Activated CD4-positive, alpha-beta T cell treated with anti-CD3 and anti-CD28 coated beads, Interleukin-2, amount 10 ng/mL, durations not matched to agents 7 days and 5 days (primary cell): ENCODE results near the gene CTSO. TPM values are rescaled to one million over a fixed set of nuclear protein-coding genes. Genes with fewer than 3 reads are reported as not detected.

ENCODE experiments used
- CTCF ChIA-PET: fragments of 350-600 bp; sonication (Branson Sonifier 250); formaldehyde crosslinking; loops from one replicate; lab custom pipeline; 2021; ENCODE audit warnings: antibody characterized with exemption; lab: Charles Lee
- POLR2A ChIA-PET: fragments of 350-600 bp; sonication (Branson Sonifier 250); formaldehyde crosslinking; loops from one replicate; lab custom pipeline; 2021; ENCODE audit warnings: antibody characterized with exemption; lab: Charles Lee
- DNase-seq: peaks from one replicate; pipeline ENCODE4 v3.0.0-alpha.2; 2020
- H3K27ac Mint-ChIP-seq: one replicate; pipeline ENCODE4 v1.8.0; 2021; ENCODE audit warnings: mild to moderate bottlenecking, moderate library complexity, mixed read lengths
- H3K27me3 Mint-ChIP-seq: one replicate; pipeline ENCODE4 v1.8.0; 2021; ENCODE audit warnings: mixed read lengths
- H3K36me3 Mint-ChIP-seq: one replicate; pipeline ENCODE4 v1.8.0; 2021; ENCODE audit warnings: low read depth, mixed read lengths
- H3K4me1 Mint-ChIP-seq: one replicate; pipeline ENCODE4 v1.8.0; 2021; ENCODE audit warnings: mixed read lengths
- H3K4me3 Mint-ChIP-seq: one replicate; pipeline ENCODE4 v1.8.0; 2021; ENCODE audit warnings: mild to moderate bottlenecking, moderate library complexity, mixed read lengths
- H3K9me3 Mint-ChIP-seq: one replicate; pipeline ENCODE4 v1.8.0; 2021; ENCODE audit warnings: mixed read lengths
- total RNA-seq, 2 experiments: library from RNA; stranded (reverse); gene quantifications; one replicate each; pipeline ENCODE4 v1.2.3, GENCODE V29; 2021

CTSO gene
- 1 to 10 TPM; 5.5 to 6.2 TPM for total RNA-seq

GRCh38 chr4:155953151-155954117 is at the start of gene CTSO:
Gene CTSO (minus strand): TSS chr4:155953866. CDS start chr4:155953847, 19 bp downstream.
- H3K27ac Mint-ChIP-seq: peak within 1 kb of the TSS; percentile 100
- H3K4me3 Mint-ChIP-seq: peak within 1 kb of the TSS; percentile 98
- DNase-seq: peak; percentile 79
- H3K36me3 Mint-ChIP-seq: no peaks in the 10 kb centered on the region
- ChIA-PET POLR2A (interaction anchor here (0.6 to 1.4 kb wide), 2 partner anchors 144 to 579 kb away, joined by 3 to 10 read pairs; no protein-coding TSS in a partner anchor), CTCF (interaction anchor here (0.7 to 1.4 kb wide), 7 partner anchors 9 to 552 kb away, joined by 3 to 7 read pairs (median 4); no protein-coding TSS in a partner anchor)
- peaks cover 7% of the 10 kb centered on the region for H3K27me3 Mint-ChIP-seq
- no peaks in the 10 kb centered on the region for H3K9me3 Mint-ChIP-seq
- peaks cover 17% of the 10 kb centered on the region for H3K4me1 Mint-ChIP-seq

- Mint-ChIP-seq H3K4me1 (no peaks in the 10 kb centered on the region), H3K27ac (no peak overlapping the region), H3K4me3 (no peak overlapping the region), H3K36me3 (no peaks in the 10 kb centered on the region), H3K9me3 (no peaks in the 10 kb centered on the region), H3K27me3 (no peaks in the 10 kb centered on the region)
- ChIA-PET CTCF (no interaction called here), POLR2A (no interaction called here)
- DNase-seq: no peak
These were observed 46.8 kb upstream of the CTSO start for GRCh38 chr4:156000491-156000890.

- no peak overlapping the region for H3K4me3 Mint-ChIP-seq
- no peaks in the 10 kb centered on the region for H3K9me3 Mint-ChIP-seq
- H3K4me1 Mint-ChIP-seq: no peaks in the 10 kb centered on the region
- H3K27me3 Mint-ChIP-seq: no peaks in the 10 kb centered on the region
- DNase-seq: no peak
- ChIA-PET CTCF (no interaction called here), POLR2A (no interaction called here)
- no peaks in the 10 kb centered on the region for H3K36me3 Mint-ChIP-seq
- no peak overlapping the region for H3K27ac Mint-ChIP-seq
These were observed 46.1 kb upstream of the CTSO start for GRCh38 chr4:155999725-156000124.

- POLR2A ChIA-PET: no interaction called here
- Mint-ChIP-seq H3K4me3 (no peak overlapping the region), H3K9me3 (no peaks in the 10 kb centered on the region), H3K27me3 (no peaks in the 10 kb centered on the region), H3K4me1 (no peaks in the 10 kb centered on the region), H3K36me3 (no peaks in the 10 kb centered on the region), H3K27ac (no peak overlapping the region)
- DNase-seq: no peak
- CTCF ChIA-PET: no interaction called here
These were observed 41.4 kb upstream of the CTSO start for GRCh38 chr4:155995069-155995468.

- no peaks in the 10 kb centered on the region for H3K36me3 Mint-ChIP-seq
- no peaks in the 10 kb centered on the region for H3K9me3 Mint-ChIP-seq
- H3K27ac Mint-ChIP-seq: no peak overlapping the region
- ChIA-PET POLR2A (no interaction called here), CTCF (no interaction called here)
- DNase-seq: no peak
- peaks cover 1% of the 10 kb centered on the region for H3K27me3 Mint-ChIP-seq
- no peaks in the 10 kb centered on the region for H3K4me1 Mint-ChIP-seq
- H3K4me3 Mint-ChIP-seq: no peak overlapping the region
These were observed 30.6 kb upstream of the CTSO start for GRCh38 chr4:155984106-155984797.

GRCh38 chr4:155982736-155983385 is 29.2 kb upstream of the CTSO start:
- H3K4me1 Mint-ChIP-seq: no peaks in the 10 kb centered on the region
- ChIA-PET POLR2A (no interaction called here), CTCF (no interaction called here)
- no peaks in the 10 kb centered on the region for H3K36me3 Mint-ChIP-seq
- peaks cover 1% of the 10 kb centered on the region for H3K27me3 Mint-ChIP-seq
- no peak for DNase-seq
- no peaks in the 10 kb centered on the region for H3K9me3 Mint-ChIP-seq
- no peak overlapping the region for H3K4me3 Mint-ChIP-seq
- no peak overlapping the region for H3K27ac Mint-ChIP-seq

- H3K27ac Mint-ChIP-seq: no peak overlapping the region
- CTCF ChIA-PET: no interaction called here
- H3K4me3 Mint-ChIP-seq: no peak overlapping the region
- POLR2A ChIA-PET: no interaction called here
- H3K9me3 Mint-ChIP-seq: no peaks in the 10 kb centered on the region
- H3K36me3 Mint-ChIP-seq: no peaks in the 10 kb centered on the region
- DNase-seq: no peak
- H3K4me1 Mint-ChIP-seq: no peaks in the 10 kb centered on the region
- H3K27me3 Mint-ChIP-seq: peaks cover 1% of the 10 kb centered on the region
These were observed 25.1 kb upstream of the CTSO start for GRCh38 chr4:155978810-155979209.

GRCh38 chr4:155975511-155975910 is 21.8 kb upstream of the CTSO start:
- H3K9me3 Mint-ChIP-seq: no peaks in the 10 kb centered on the region
- H3K36me3 Mint-ChIP-seq: no peaks in the 10 kb centered on the region
- DNase-seq: no peak
- ChIA-PET CTCF (no interaction called here), POLR2A (no interaction called here)
- no peak overlapping the region for H3K4me3 Mint-ChIP-seq
- peaks cover 1% of the 10 kb centered on the region for H3K27me3 Mint-ChIP-seq
- no peak overlapping the region for H3K27ac Mint-ChIP-seq
- no peaks in the 10 kb centered on the region for H3K4me1 Mint-ChIP-seq

- no peaks in the 10 kb centered on the region for H3K4me1 Mint-ChIP-seq
- ChIA-PET CTCF (no interaction called here), POLR2A (no interaction called here)
- H3K36me3 Mint-ChIP-seq: no peaks in the 10 kb centered on the region
- DNase-seq: no peak
- no peak overlapping the region for H3K4me3 Mint-ChIP-seq
- peaks cover 1% of the 10 kb centered on the region for H3K27me3 Mint-ChIP-seq
- H3K9me3 Mint-ChIP-seq: no peaks in the 10 kb centered on the region
- no peak overlapping the region for H3K27ac Mint-ChIP-seq
These were observed 21.3 kb upstream of the CTSO start for GRCh38 chr4:155974996-155975395.

GRCh38 chr4:155974476-155974749 is 20.7 kb upstream of the CTSO start:
- Mint-ChIP-seq H3K27ac (no peak overlapping the region), H3K9me3 (no peaks in the 10 kb centered on the region), H3K4me1 (no peaks in the 10 kb centered on the region), H3K36me3 (no peaks in the 10 kb centered on the region), H3K4me3 (no peak overlapping the region), H3K27me3 (no peaks in the 10 kb centered on the region)
- CTCF ChIA-PET: no interaction called here
- no peak for DNase-seq
- POLR2A ChIA-PET: no interaction called here

- Mint-ChIP-seq H3K36me3 (no peaks in the 10 kb centered on the region), H3K4me1 (no peaks in the 10 kb centered on the region), H3K9me3 (no peaks in the 10 kb centered on the region), H3K27ac (no peak overlapping the region), H3K4me3 (no peak overlapping the region), H3K27me3 (no peaks in the 10 kb centered on the region)
- POLR2A ChIA-PET: no interaction called here
- CTCF ChIA-PET: interaction anchor here (0.9 kb wide), 1 partner anchor 21 kb away, joined by 5 read pairs; no protein-coding TSS in a partner anchor
- DNase-seq: no peak
These were observed 20.2 kb upstream of the CTSO start for GRCh38 chr4:155973639-155974475.

- no peak overlapping the region for H3K27ac Mint-ChIP-seq
- no peaks in the 10 kb centered on the region for H3K27me3 Mint-ChIP-seq
- no peaks in the 10 kb centered on the region for H3K36me3 Mint-ChIP-seq
- ChIA-PET POLR2A (no interaction called here), CTCF (no interaction called here)
- no peaks in the 10 kb centered on the region for H3K4me1 Mint-ChIP-seq
- H3K9me3 Mint-ChIP-seq: peaks cover 3% of the 10 kb centered on the region
- DNase-seq: no peak
- H3K4me3 Mint-ChIP-seq: no peak overlapping the region
These were observed 18.4 kb upstream of the CTSO start for GRCh38 chr4:155972098-155972497.
